ENCODE data around the gene MTG2.

The MTG2 gene

DNA sequence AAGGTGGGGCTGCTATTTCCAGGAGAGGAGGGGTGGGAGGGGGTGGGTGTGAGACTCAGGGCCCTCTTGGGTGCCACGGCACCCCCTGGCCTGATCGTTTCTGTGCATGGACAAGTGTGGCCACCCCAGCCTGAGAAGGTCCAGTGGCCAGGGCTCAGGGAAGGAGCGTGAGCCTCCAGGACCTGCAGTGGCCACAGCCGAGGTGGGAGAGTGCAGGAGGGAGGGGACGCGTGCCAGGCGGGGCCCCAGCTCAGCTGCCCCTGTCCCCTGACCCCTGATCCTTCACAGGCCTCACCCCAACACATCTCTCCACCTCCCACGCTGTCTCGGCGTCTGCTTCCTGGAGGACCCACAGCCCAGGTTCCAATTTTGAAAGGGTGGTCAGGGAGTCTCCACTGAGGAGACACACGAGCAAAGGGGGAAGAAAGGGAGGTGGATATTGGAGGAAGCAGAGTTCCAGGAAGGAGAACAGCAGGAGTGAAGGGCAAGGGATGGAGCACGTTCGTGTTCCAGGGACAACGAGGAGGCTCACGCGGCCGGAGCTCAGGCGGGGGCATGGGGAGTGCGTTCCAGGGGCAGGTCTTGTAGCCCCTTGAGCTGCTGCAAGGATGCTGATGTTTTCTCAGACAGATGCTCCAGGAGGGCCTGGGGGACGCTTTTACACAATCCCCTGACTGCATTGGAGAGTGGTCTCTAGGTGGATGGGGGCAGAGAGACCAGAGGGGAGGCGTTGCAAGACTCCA is 41.5 kb downstream of the MTG2 start:
- TF ChIP-seq POLR2A (IDR thresholded peaks at IDR 0.05; ENCODE audit: extremely low read depth, insufficient read length) (no peak), MYC (IDR thresholded peaks at IDR 0.05; ENCODE audit: low read depth, low read length) (no peak)
- TF ChIP-seq, protein P1, sequence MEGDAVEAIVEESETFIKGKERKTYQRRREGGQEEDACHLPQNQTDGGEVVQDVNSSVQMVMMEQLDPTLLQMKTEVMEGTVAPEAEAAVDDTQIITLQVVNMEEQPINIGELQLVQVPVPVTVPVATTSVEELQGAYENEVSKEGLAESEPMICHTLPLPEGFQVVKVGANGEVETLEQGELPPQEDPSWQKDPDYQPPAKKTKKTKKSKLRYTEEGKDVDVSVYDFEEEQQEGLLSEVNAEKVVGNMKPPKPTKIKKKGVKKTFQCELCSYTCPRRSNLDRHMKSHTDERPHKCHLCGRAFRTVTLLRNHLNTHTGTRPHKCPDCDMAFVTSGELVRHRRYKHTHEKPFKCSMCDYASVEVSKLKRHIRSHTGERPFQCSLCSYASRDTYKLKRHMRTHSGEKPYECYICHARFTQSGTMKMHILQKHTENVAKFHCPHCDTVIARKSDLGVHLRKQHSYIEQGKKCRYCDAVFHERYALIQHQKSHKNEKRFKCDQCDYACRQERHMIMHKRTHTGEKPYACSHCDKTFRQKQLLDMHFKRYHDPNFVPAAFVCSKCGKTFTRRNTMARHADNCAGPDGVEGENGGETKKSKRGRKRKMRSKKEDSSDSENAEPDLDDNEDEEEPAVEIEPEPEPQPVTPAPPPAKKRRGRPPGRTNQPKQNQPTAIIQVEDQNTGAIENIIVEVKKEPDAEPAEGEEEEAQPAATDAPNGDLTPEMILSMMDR (IDR thresholded peaks at IDR 0.05; ENCODE audit: low read depth, low read length): no peak
- TF ChIP-seq, protein P2, sequence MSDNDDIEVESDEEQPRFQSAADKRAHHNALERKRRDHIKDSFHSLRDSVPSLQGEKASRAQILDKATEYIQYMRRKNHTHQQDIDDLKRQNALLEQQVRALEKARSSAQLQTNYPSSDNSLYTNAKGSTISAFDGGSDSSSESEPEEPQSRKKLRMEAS (IDR thresholded peaks at IDR 0.05; ENCODE audit: low read depth, low read length): no peak
- no peak overlapping the region for H3K4me3 ChIP-seq (ENCODE audit: low read depth, low read length)
- DNase-seq (ENCODE audit: low read depth): no peak

DNA sequence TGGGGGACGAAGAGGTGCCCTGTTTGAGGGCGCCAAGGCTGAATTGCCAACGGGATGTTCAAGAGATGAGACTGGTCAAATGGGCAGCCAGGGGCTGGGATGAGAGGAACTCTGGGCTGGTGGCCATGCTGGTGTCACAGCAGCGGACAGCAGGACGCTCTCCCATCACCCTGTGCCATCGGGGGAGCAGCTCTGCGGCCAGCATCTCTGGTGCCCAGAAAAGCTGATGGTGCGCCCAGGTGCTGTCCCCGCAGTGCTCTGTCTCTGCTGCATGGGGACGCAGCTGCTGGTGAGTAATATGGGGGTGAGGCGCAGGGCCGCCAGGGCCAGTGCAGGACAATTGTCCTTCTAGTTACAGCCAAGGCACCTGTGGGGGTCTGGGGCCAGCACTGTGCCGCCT is 42.2 kb downstream of the MTG2 start:
- no peak overlapping the region for H3K4me3 ChIP-seq (ENCODE audit: low read depth, low read length)
- TF ChIP-seq, protein P2 (IDR thresholded peaks at IDR 0.05; ENCODE audit: low read depth, low read length): no peak
- TF ChIP-seq MYC (IDR thresholded peaks at IDR 0.05; ENCODE audit: low read depth, low read length) (no peak), POLR2A (IDR thresholded peaks at IDR 0.05; ENCODE audit: extremely low read depth, insufficient read length) (no peak)
- TF ChIP-seq, protein P1 (IDR thresholded peaks at IDR 0.05; ENCODE audit: low read depth, low read length): no peak
- DNase-seq (ENCODE audit: low read depth): no peak

DNA sequence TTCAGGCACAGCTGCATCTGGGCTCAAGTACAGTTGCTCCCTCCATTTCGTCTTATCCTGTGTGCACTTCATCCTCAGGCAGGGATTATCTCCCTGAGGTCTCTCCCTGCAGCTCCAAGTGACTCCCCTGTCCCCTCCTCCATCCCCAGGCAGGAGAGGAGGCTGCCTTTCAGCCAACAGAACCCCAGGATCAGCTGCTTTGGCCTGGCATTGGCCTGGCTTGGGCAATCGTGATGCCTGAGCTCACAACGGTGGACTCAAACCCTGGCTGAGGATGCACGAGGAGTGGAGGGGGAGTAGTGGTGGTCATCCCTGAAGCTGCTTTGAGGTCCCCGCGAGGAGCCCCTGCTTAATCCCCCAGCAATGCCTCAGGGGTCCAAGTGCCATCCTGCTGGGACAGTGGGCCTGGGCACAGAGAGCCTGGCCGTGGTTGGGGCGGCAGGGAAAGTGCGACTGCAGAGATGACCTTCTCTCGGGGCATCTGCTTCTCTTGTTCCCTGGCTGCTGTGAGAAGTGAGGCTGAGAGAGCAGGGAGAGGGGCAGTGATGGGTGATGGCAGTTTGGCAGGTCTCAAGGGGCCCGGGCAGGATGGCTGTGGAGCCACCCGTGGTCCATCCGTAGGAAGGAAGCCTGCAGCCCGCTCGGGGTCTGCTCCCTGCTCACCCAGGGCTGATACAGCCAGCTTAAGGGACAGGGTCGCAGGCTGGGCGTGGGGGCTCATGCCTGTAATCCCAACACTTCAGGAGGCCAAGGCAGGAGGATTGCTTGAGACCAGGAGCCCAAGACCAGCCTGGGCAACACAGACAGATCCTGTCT is 43.2 kb downstream of the MTG2 start:
- DNase-seq (ENCODE audit: low read depth): no peak
- H3K4me3 ChIP-seq (ENCODE audit: low read depth, low read length): no peak overlapping the region
- TF ChIP-seq POLR2A (IDR thresholded peaks at IDR 0.05; ENCODE audit: extremely low read depth, insufficient read length): no peak
- no peak for TF ChIP-seq MYC (IDR thresholded peaks at IDR 0.05; ENCODE audit: low read depth, low read length)
- TF ChIP-seq, protein P2 (IDR thresholded peaks at IDR 0.05; ENCODE audit: low read depth, low read length): no peak
- TF ChIP-seq, protein P1 (IDR thresholded peaks at IDR 0.05; ENCODE audit: low read depth, low read length): no peak

DNA sequence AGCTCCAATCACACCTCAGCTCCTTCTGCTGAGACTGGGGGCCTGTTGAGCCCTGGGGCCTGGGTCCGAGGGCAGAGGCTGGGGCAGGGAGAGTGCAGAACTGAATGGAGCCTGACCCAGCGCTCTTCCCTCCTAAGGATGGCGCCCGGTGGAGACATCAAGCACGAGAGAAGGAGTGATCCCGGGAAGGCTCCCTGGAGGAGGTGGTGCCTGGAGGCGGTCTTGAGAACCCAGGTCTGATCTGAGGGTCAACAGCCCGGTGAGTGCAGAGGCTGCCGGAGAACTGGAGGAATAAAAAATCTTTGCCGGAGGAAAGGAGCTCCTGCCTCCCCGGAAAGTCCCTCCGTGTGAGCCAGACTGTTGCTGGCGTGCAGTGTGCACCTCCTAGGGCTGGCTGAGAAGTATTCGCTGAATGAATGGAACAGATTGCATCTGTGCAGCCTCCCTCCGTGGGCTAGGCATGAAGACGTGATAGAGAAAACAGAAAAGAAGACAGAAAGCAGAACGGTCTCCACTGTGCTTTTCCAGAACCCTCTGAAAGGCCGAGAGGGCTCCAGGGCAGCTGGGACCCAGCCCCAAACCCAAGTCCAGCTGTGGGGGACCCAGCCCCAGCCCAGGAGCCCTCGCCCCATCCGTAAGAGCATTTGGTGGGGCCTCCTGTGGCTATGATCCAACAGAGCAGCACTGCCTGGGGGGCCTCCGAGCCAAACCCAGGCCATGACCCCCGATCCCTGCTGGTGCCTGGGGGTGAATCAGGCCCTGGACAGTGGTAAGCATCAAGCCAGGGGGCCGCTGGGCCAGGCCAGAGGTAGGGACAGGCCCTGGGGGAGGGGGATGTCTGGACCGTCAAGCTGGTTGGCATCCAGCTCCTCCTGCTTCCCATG is 44.1 kb downstream of the MTG2 start:
- H3K4me3 ChIP-seq (ENCODE audit: low read depth, low read length): no peak overlapping the region
- TF ChIP-seq POLR2A (IDR thresholded peaks at IDR 0.05; ENCODE audit: extremely low read depth, insufficient read length) (no peak), MYC (IDR thresholded peaks at IDR 0.05; ENCODE audit: low read depth, low read length) (no peak)
- TF ChIP-seq, protein P2 (IDR thresholded peaks at IDR 0.05; ENCODE audit: low read depth, low read length): no peak
- TF ChIP-seq, protein P1 (IDR thresholded peaks at IDR 0.05; ENCODE audit: low read depth, low read length): no peak
- no peak for DNase-seq (ENCODE audit: low read depth)

DNA sequence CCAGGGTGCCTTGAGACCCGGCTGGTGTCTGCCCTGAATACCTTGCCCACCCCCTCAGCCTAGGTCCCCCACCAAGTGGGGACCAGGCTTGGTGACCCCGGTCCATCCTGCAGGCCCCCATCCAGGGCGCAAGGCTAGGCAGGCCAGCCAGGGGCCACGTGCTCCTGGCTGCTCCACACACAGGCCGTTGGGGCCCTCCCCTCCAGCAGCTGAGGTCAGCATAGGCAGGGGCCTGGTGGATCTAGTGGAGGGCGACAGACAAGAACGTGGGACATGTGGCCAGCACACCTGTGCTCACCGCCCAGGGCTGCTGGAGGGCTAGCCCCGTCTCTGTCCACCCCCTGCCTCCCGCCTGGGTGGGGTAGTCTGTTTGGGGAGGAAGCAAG is 44.8 kb downstream of the MTG2 start:
- DNase-seq (ENCODE audit: low read depth): no peak
- TF ChIP-seq POLR2A (IDR thresholded peaks at IDR 0.05; ENCODE audit: extremely low read depth, insufficient read length): no peak
- TF ChIP-seq, protein P2 (IDR thresholded peaks at IDR 0.05; ENCODE audit: low read depth, low read length): no peak
- TF ChIP-seq MYC (IDR thresholded peaks at IDR 0.05; ENCODE audit: low read depth, low read length): no peak
- TF ChIP-seq, protein P1 (IDR thresholded peaks at IDR 0.05; ENCODE audit: low read depth, low read length): no peak
- H3K4me3 ChIP-seq (ENCODE audit: low read depth, low read length): no peak overlapping the region

All from NB4 (cell line).